Left renal pelvis (tissue), 4 donors: ENCODE results near the gene SH3BP5. TPM values are rescaled to one million over a fixed set of nuclear protein-coding genes. Genes with fewer than 3 reads are reported as not detected.

ENCODE experiments used
- DNase-seq, 4 donors: peaks; one replicate each; pipeline ENCODE4 v3.0.0-alpha.2; 2013; ENCODE audit warnings: low read depth in 4 of 4, low spot score in 3 of 4
- polyA plus RNA-seq, 4 donors: library from polyadenylated mRNA; unstranded; fragments of 120-200 nt; gene quantifications; one replicate each; pipeline ENCODE4 v1.2.1, GENCODE V29; 2013; ENCODE audit not compliant: insufficient read length in 4 of 4

Gene SH3BP5
- polyA plus RNA-seq, 4 donors, result 44.2 to 90.0 (median 63.1) TPM

- no peak for DNase-seq
These were observed 117.6 kb downstream of the SH3BP5 start for GRCh38 chr3:15214758-15215157.

DNA sequence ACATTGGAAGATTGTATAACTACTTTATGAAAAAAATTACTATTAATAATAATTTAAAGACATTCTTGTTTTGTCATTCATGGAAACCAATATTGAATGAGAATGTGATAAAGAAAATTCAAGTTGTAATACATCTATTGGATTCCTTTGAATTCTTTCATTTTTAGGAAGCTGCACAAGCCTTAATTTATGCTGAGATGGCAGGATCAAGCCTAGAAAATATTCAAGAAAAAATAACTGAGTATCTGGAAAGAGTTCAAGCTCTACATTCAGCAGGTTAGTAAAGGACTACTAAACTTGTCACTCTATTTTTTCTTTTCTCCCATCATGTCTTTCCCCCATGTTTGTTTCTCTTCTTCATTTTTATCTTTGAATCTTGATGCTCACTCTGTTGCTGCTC lies 120.4 kb downstream of the SH3BP5 start:
- no peak for DNase-seq

DNA sequence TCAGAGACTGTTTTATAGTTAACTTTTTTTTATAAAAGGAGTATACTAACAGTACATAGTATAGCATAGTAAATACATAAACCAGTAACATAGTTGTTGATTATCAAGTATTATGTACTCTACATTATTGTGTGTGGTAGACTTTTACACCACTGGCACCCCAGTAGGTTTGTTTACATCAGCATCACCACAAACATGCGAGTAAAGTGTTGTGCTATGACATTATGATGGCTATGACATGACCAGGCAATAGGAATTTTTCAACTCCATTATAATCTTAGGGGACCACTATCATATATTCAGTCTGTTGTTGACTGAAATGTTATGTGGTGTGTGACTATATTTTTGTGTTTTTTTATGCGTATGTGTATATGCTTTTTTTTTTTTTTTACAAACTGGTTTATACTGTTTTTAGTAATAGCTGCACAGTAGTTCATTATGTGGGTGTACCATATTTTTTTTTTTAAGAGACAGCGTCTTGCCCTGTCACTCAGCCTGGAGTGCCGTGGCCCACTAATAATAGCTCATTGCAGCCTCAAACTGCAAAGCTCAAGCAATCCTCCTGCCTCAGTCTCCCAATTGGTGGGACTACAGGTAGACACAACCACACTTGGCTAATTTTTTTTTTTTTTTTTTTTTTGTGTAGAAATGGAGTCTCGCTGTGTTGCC lies 124.4 kb downstream of the SH3BP5 start:
- no peak for DNase-seq

GRCh38 chr3:15206662-15207576 lies 125.5 kb downstream of the SH3BP5 start:
- DNase-seq, result peak in 3 of 4 donors; percentile 36 to 46 (median 38)

DNA sequence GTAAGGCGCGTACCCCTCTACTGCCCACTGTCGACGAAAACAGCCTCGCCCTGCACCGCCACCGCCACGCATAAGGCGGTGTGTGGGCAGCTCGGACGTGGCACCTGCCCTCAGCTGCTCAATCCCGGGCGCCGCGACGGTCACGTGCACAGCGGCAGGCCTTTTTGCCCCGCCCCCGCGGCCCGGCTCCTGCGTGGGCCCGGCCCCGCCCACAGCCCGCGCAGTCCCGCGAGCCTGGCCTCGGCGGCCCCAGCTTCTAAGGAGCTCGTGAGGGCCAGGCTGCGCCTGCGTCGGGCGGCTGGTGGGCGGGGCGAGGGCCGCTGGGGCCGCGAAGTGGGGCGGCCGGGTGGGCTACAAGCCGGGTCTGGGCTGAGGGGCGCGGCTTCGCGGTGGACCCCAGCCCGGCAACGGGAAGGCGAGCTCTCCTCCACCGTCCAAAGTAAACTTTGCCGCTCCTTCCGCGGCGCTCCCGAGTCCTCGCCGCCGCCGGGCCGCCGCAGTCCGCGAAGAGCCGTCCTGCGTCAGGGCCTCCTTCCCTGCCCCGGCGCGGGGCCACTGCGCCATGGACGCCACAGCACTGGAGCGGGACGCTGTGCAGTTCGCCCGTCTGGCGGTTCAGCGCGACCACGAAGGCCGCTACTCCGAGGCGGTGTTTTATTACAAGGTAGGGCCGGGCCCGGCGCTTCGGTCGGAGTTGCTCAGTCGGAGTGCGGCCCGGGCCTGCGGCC lies 126.3 kb downstream of the SH3BP5 start, which contains the start of gene CAPN7:
Gene CAPN7, plus strand, starts transcription at position 313 of the 728 bp plus-strand sequence. Its CDS starts 250 bp downstream, at position 563.
- DNase-seq, result peak; percentile 66 to 87 (median 84)

- no peak for DNase-seq
These were observed 126.9 kb downstream of the SH3BP5 start for GRCh38 chr3:15205482-15205933.

Other genes with a start within 250 kb of the SH3BP5 start
- gene RBSN, start 233.4 kb downstream of the SH3BP5 start, polyA plus RNA-seq, result 10 to 100 TPM; 22.5 to 29.4 (median 26.5) TPM
- gene CAPN7, start 126.3 kb downstream of the SH3BP5 start, polyA plus RNA-seq, result 10 to 100 TPM; 46.1 to 59.5 (median 53.5) TPM
- 10 to 100 TPM; 21.1 to 29.1 (median 27.3) TPM for gene METTL6, start 95.0 kb upstream of the SH3BP5 start, polyA plus RNA-seq
- gene EAF1, start 95.0 kb upstream of the SH3BP5 start, polyA plus RNA-seq, result 10 to 100 TPM; 10.8 to 21.1 (median 18.2) TPM
- 10 to 100 TPM in 1 of 4 donors, 1 to 10 TPM in 3; 4.7 to 10.2 (median 5.7) TPM for gene COLQ, start 189.1 kb upstream of the SH3BP5 start, polyA plus RNA-seq